Keratinocyte (primary cell): ENCODE data around the gene NFATC3. TPM values are rescaled to one million over a fixed set of nuclear protein-coding genes. Genes with fewer than 3 reads are reported as not detected.

Experiments used
- DNase-seq: peaks from one replicate; pipeline ENCODE4 v3.0.0-alpha.2; 2011; ENCODE audit warnings: low read depth, missing footprints, low spot score
- FAIRE-seq: peaks from 2 replicates; lab custom pipeline; 2011; peaks lifted over from hg19 to GRCh38; lab: Jason Lieb, UNC
- H2AFZ ChIP-seq: 2 replicates; pipeline ENCODE4 v1.6.0; 2012; ENCODE audit warnings: low read length, control low read depth, inconsistent platforms; ENCODE audit not compliant: control insufficient read depth
- H3K27ac ChIP-seq: 2 replicates; pipeline ENCODE4 v1.5.1; 2011; ENCODE audit warnings: low read length; ENCODE audit not compliant: control insufficient read depth, insufficient read depth
- H3K27me3 ChIP-seq: 3 replicates; pipeline ENCODE4 v1.6.0; 2011; ENCODE audit warnings: low read length; ENCODE audit not compliant: control insufficient read depth, insufficient read depth; ENCODE audit errors: extremely low read depth
- H3K36me3 ChIP-seq, 2 experiments: 2 replicates in 1 of 2; 3 replicates in 1 of 2; pipeline ENCODE4 v1.5.1; 2011; ENCODE audit warnings: low read length in 2 of 2, mild to moderate bottlenecking in 1 of 2; ENCODE audit not compliant: control insufficient read depth in 2 of 2, insufficient read depth in 2 of 2; ENCODE audit errors: extremely low read depth in 1 of 2
- H3K4me1 ChIP-seq: 3 replicates; pipeline ENCODE4 v1.5.1; 2011; ENCODE audit warnings: low read length; ENCODE audit not compliant: control insufficient read depth, insufficient read depth; ENCODE audit errors: extremely low read depth
- H3K4me2 ChIP-seq: 3 replicates; pipeline ENCODE4 v1.6.0; 2011; ENCODE audit warnings: low read depth, low read length; ENCODE audit not compliant: control insufficient read depth, insufficient read depth; ENCODE audit errors: extremely low read depth
- H3K4me3 ChIP-seq, 3 experiments: fragments of 200-600 bp in 1 of 3; sonication (generic) in 1 of 3; 2 replicates in 2 of 3; 3 replicates in 1 of 3; pipeline ENCODE4 v1.5.1; 2011 to 2016; ENCODE audit warnings: low read length in 3 of 3, mild to moderate bottlenecking in 3 of 3, control low read depth in 2 of 3, inconsistent platforms in 1 of 3, low read depth in 1 of 3, mixed read lengths in 1 of 3, mixed run types in 1 of 3, moderate library complexity in 1 of 3; ENCODE audit not compliant: control insufficient read depth in 2 of 3, insufficient read depth in 2 of 3; ENCODE audit errors: extremely low read depth in 1 of 3
- H3K79me2 ChIP-seq: 2 replicates; pipeline ENCODE4 v1.6.0; 2012; ENCODE audit warnings: low read length; ENCODE audit not compliant: control insufficient read depth, insufficient read depth
- H3K9ac ChIP-seq: 3 replicates; pipeline ENCODE4 v1.6.0; 2011; ENCODE audit warnings: low read length; ENCODE audit not compliant: control insufficient read depth, insufficient read depth; ENCODE audit errors: extremely low read depth
- H3K9me1 ChIP-seq: 3 replicates; pipeline ENCODE4 v1.6.0; 2011; ENCODE audit warnings: low read length; ENCODE audit not compliant: control insufficient read depth, insufficient read depth; ENCODE audit errors: extremely low read depth
- H3K9me3 ChIP-seq: 2 replicates; pipeline ENCODE4 v1.5.1; 2012; ENCODE audit warnings: low read depth, low read length; ENCODE audit not compliant: control insufficient read depth
- H4K20me1 ChIP-seq: 3 replicates; pipeline ENCODE4 v1.6.0; 2011; ENCODE audit warnings: low read length; ENCODE audit not compliant: control insufficient read depth, insufficient read depth; ENCODE audit errors: extremely low read depth
- EZH2 ChIP-seq: IDR thresholded peaks from one replicate; pipeline ENCODE4 v1.6.1; 2012; ENCODE audit warnings: inconsistent platforms, mild to moderate bottlenecking, low read length, moderate library complexity
- dilution Hi-C: fragments of 300-500 bp; cut with MboI; formaldehyde crosslinking; loops from one replicate; pipeline ENCODE4 v1.7.0; 2020; ENCODE audit warnings: low sequenced_read_pairs; ENCODE audit not compliant: extremely low pct_ligation_motif_present
- polyA plus RNA-seq, 5 experiments: library from polyadenylated mRNA; depleted of rRNA in 3 of 5; stranded (reverse) in 3 of 5; stranded (forward) in 1 of 5; unstranded in 1 of 5; fragments of >200 nt; gene quantifications; 1 replicate in 1 of 5; 2 replicates in 3 of 5; 3 replicates in 1 of 5; pipeline versions ENCODE4 v1.2.1 to v1.2.3, GENCODE V29; 2011 to 2012; ENCODE audit warnings: missing spikeins in 2 of 5, low read depth in 1 of 5, low replicate concordance in 1 of 5
- TF ChIP-seq, protein P1 (sequence below), 3 experiments: IDR thresholded peaks in 1 of 3; conservative IDR thresholded peaks in 1 of 3; optimal IDR thresholded peaks in 1 of 3; 2 replicates in 2 of 3; 3 replicates in 1 of 3; pipeline versions ENCODE3 to v1.5.1; 2011; ENCODE audit warnings: low read length in 3 of 3, mild to moderate bottlenecking in 3 of 3, moderate library complexity in 2 of 3, control low read depth in 1 of 3, inconsistent platforms in 1 of 3; ENCODE audit not compliant: insufficient read depth in 2 of 3; ENCODE audit errors: extremely low read depth in 1 of 3

NFATC3 gene
- polyA plus RNA-seq, 1 donor (not counting 4 experiments of a cell fraction or from before 2014, with no cell fraction given), result 11.5 TPM

DNA sequence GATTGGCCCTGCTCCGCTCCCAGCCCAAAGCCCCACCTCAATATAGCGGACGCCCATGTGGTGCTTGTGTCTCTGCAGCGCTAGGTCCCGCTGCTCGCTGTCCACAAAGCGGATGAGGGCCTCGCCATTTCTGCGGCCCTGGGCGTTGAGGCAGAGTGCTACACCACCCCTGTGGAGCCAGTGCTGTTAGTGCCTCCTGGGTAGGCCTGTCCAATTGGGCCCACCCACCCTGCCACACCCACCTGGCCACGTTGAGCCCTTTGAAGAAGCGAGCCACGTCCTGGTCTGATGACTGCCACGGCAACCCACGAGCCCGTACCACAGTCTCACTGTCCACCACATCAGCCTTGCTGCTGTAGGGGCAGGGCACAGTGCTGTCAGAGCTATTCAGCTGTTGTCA is 147.2 kb downstream of the NFATC3 start:
- peaks cover 35% of the 10 kb centered on the region for H3K79me2 ChIP-seq
- no peak overlapping the region for H3K4me3 ChIP-seq
- peaks cover 3% of the 10 kb centered on the region for H3K9me1 ChIP-seq
- H3K27me3 ChIP-seq, result no peaks in the 10 kb centered on the region
- no peak for FAIRE-seq
- H3K4me2 ChIP-seq, result no peak overlapping the region
- dilution Hi-C loops, result no loop called here
- H3K9me3 ChIP-seq, result no peaks in the 10 kb centered on the region
- TF ChIP-seq EZH2, result no peak
- TF ChIP-seq, protein P1, sequence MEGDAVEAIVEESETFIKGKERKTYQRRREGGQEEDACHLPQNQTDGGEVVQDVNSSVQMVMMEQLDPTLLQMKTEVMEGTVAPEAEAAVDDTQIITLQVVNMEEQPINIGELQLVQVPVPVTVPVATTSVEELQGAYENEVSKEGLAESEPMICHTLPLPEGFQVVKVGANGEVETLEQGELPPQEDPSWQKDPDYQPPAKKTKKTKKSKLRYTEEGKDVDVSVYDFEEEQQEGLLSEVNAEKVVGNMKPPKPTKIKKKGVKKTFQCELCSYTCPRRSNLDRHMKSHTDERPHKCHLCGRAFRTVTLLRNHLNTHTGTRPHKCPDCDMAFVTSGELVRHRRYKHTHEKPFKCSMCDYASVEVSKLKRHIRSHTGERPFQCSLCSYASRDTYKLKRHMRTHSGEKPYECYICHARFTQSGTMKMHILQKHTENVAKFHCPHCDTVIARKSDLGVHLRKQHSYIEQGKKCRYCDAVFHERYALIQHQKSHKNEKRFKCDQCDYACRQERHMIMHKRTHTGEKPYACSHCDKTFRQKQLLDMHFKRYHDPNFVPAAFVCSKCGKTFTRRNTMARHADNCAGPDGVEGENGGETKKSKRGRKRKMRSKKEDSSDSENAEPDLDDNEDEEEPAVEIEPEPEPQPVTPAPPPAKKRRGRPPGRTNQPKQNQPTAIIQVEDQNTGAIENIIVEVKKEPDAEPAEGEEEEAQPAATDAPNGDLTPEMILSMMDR (optimal IDR thresholded peaks at IDR 0.05 in 1 of 3, IDR thresholded peaks at IDR 0.05 in 1 of 3, conservative IDR thresholded peaks at IDR 0.05 in 1 of 3; ENCODE audit: extremely low read depth in 1 of 3, insufficient read depth in 2 of 3, low read length in 3 of 3), result no peak
- H3K36me3 ChIP-seq, result peaks cover 34 to 61% of the 10 kb centered on the region in 2 experiments
- DNase-seq, result no peak
- H4K20me1 ChIP-seq, result peaks cover 23% of the 10 kb centered on the region
- no peak overlapping the region for H2AFZ ChIP-seq
- no peak overlapping the region for H3K9ac ChIP-seq
- peaks cover 25% of the 10 kb centered on the region for H3K4me1 ChIP-seq
- H3K27ac ChIP-seq, result no peak overlapping the region

GRCh38 chr16:68233085-68233834 is 148.1 kb downstream of the NFATC3 start:
- no peak for DNase-seq
- Histone ChIP-seq H3K9me3 (no peaks in the 10 kb centered on the region), H3K27me3 (no peaks in the 10 kb centered on the region), H3K27ac (no peak overlapping the region), H3K9ac (no peak overlapping the region), H3K4me1 (peaks cover 29% of the 10 kb centered on the region), H3K79me2 (peaks cover 35% of the 10 kb centered on the region), H2AFZ (no peak overlapping the region), H3K9me1 (peaks cover 3% of the 10 kb centered on the region), H3K4me3 (peak overlapping the region in 2 of 3 experiments; percentile 4 to 83), H3K36me3 (peaks cover 31 to 60% of the 10 kb centered on the region in 2 experiments), H4K20me1 (peaks cover 23% of the 10 kb centered on the region), H3K4me2 (peak overlapping the region; percentile 100)
- no peak for TF ChIP-seq EZH2
- TF ChIP-seq, protein P1 (optimal IDR thresholded peaks at IDR 0.05 in 1 of 3, IDR thresholded peaks at IDR 0.05 in 1 of 3, conservative IDR thresholded peaks at IDR 0.05 in 1 of 3; ENCODE audit: extremely low read depth in 1 of 3, insufficient read depth in 2 of 3, low read length in 3 of 3), result no peak
- dilution Hi-C loops, result no loop called here
- no peak for FAIRE-seq
